GM19238 (cell line): ENCODE results near the gene SIRPA.
"Not testable (repeated sequence)": the region's sequence is repeated elsewhere in the genome, so short reads cannot be mapped to it uniquely, and the experiment has no call there.

Source experiments
- DNase-seq: peaks from one replicate; pipeline ENCODE4 v3.0.0; 2011; ENCODE audit warnings: low spot score; ENCODE audit not compliant: insufficient read length

SIRPA gene

GRCh38 chr20:1906361-1907051, 11.3 kb downstream of the SIRPA start:
- DNase-seq = no peak

- DNase-seq = no peak
Observed at GRCh38 chr20:1907586-1907985, 12.4 kb downstream of the SIRPA start.

- no peak for DNase-seq
Observed at GRCh38 chr20:1908191-1908590, 13.0 kb downstream of the SIRPA start.

GRCh38 chr20:1909097-1909496, 13.9 kb downstream of the SIRPA start:
- no peak for DNase-seq

GRCh38 chr20:1911536-1911935, 16.3 kb downstream of the SIRPA start:
- DNase-seq = no peak

GRCh38 chr20:1912053-1912452, 16.8 kb downstream of the SIRPA start:
- DNase-seq = no peak

- no peak for DNase-seq
Observed at GRCh38 chr20:1912646-1913045, 17.4 kb downstream of the SIRPA start.

- DNase-seq = not testable (repeated sequence)
Observed at GRCh38 chr20:1915233-1915632, 20.0 kb downstream of the SIRPA start.

- no peak for DNase-seq
Observed at GRCh38 chr20:1915725-1916124, 20.5 kb downstream of the SIRPA start.

- no peak for DNase-seq
Observed at GRCh38 chr20:1917786-1918185, 22.6 kb downstream of the SIRPA start.

GRCh38 chr20:1918491-1919165, 23.4 kb downstream of the SIRPA start:
- no peak for DNase-seq

GRCh38 chr20:1920252-1920651, 25.0 kb downstream of the SIRPA start:
- DNase-seq = no peak

- no peak for DNase-seq
Observed at GRCh38 chr20:1920826-1921225, 25.6 kb downstream of the SIRPA start.

GRCh38 chr20:1921985-1922384, 26.8 kb downstream of the SIRPA start:
- not testable (repeated sequence) for DNase-seq

GRCh38 chr20:1922786-1923185, 27.6 kb downstream of the SIRPA start:
- no peak for DNase-seq

- no peak for DNase-seq
Observed at GRCh38 chr20:1924910-1925861, 30.0 kb downstream of the SIRPA start.

GRCh38 chr20:1926237-1926636, 31.0 kb downstream of the SIRPA start:
- DNase-seq = no peak

- DNase-seq = no peak
Observed at GRCh38 chr20:1927217-1927616, 32.0 kb downstream of the SIRPA start.

GRCh38 chr20:1928154-1928553, 32.9 kb downstream of the SIRPA start:
- DNase-seq = no peak

GRCh38 chr20:1928782-1929181, 33.6 kb downstream of the SIRPA start:
- no peak for DNase-seq

GRCh38 chr20:1929460-1929859, 34.3 kb downstream of the SIRPA start:
- DNase-seq = no peak

- DNase-seq = no peak
Observed at GRCh38 chr20:1930165-1930564, 35.0 kb downstream of the SIRPA start.
